ENCODE measurements around the gene CDK2AP2.

The CDK2AP2 gene

DNA sequence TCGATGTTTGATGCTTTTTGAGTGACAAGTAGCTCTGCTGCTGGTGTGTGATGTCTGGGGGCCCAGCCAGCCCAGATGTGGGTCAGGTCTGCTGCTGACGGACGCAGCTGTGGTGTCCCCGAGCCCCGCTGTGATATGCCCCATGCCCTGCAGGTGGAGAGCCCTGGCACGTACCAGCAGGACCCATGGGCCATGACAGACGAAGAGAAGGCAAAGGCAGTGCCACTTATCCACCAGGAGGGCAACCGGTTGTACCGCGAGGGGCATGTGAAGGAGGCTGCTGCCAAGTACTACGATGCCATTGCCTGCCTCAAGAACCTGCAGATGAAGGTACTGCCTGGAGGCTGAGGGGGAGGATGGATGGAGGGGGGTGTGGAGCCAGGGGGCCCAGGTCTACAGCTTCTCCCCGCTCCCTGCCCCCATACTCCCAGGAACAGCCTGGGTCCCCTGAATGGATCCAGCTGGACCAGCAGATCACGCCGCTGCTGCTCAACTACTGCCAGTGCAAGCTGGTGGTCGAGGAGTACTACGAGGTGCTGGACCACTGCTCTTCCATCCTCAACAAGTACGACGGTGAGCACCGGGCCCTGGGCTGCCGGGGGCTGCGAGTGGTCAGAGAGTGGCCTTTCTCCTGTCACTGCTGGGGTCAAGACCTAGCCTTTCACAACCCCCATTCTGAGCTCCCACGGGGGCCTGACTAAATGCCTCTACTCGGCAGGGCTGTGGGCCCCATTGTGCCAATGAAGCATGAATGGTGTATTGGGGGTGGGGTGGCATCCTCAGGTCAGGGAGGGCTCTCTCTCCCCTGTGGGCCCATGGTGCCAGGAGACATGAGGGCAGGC is 17.9 kb downstream of the CDK2AP2 start:
- no peak overlapping the region for H3K4me3 ChIP-seq (ENCODE audit: low read depth, low read length)
- no peak for TF ChIP-seq CTCF (IDR thresholded peaks at IDR 0.05; ENCODE audit: insufficient read depth, low read depth, low read length, missing control alignments)
- no peak for DNase-seq (ENCODE audit: low read depth)

DNA sequence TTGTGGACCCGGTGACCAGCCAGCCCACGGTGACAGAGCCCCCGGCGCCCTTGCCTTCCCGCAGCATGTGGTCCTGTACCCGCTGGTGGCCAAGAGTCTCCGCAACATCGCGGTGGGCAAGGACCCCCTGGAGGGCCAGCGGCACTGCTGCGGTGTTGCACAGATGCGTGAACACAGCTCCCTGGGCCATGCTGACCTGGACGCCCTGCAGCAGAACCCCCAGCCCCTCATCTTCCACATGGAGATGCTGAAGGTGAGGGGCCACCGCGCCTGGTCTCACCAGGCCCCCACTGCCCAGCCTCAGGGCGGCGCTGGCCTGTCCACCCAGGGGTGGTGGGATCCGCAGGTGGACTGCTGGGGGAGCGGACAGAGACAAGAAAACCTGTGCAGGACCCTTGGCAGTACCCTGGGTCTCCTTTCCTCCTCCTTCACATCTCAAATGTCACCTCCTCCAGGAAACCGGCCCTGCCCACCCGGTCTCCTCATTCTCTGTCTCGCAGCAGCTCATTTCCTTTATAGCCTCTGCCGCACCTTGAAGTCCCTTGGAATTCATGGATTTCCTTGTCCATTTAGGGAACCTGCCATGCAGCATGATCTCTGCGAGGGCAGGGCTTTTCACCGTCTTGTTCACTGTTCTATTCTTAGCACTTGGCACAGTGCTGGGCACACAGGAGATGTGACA is 18.6 kb downstream of the CDK2AP2 start:
- no peak for DNase-seq (ENCODE audit: low read depth)
- TF ChIP-seq CTCF (IDR thresholded peaks at IDR 0.05; ENCODE audit: insufficient read depth, low read depth, low read length, missing control alignments): no peak
- no peak overlapping the region for H3K4me3 ChIP-seq (ENCODE audit: low read depth, low read length)

- peak overlapping the region; percentile 38 for H3K4me3 ChIP-seq (ENCODE audit: low read depth, low read length)
- TF ChIP-seq CTCF (IDR thresholded peaks at IDR 0.05; ENCODE audit: insufficient read depth, low read depth, low read length, missing control alignments): no peak
- DNase-seq (ENCODE audit: low read depth): peak; percentile 90
Observed at GRCh38 chr11:67486481-67487195, 21.3 kb downstream of the CDK2AP2 start.

- peak; percentile 91 for DNase-seq (ENCODE audit: low read depth)
- peak overlapping the region; percentile 10 for H3K4me3 ChIP-seq (ENCODE audit: low read depth, low read length)
Observed at GRCh38 chr11:67485873-67486361, 22.0 kb downstream of the CDK2AP2 start.

DNA sequence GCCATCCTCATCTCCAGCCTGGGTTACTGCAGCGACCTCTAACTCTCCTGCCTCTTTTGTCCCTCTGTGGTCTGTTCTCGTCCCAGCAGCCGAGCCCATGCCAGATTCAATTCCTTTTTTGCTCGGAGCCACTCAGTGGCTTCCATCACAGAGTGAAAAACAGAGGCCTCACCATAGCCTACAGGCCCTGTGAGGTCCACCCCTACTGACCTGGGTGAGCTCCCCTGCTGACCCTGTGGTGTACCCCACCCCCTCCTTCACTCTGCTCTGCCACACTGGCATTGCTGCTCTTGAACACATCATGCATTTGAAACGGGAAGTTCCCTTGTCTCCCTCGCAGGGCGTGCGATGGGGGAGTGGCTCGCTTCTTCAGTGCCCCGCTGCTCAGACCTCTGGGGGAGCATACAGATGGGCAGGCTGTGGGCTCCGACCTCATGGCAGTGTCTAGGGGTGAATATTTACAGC is 23.1 kb downstream of the CDK2AP2 start:
- DNase-seq (ENCODE audit: low read depth): peak; percentile 85
- H3K4me3 ChIP-seq (ENCODE audit: low read depth, low read length): peak overlapping the region; percentile 69
- no peak for TF ChIP-seq CTCF (IDR thresholded peaks at IDR 0.05; ENCODE audit: insufficient read depth, low read depth, low read length, missing control alignments)

DNA sequence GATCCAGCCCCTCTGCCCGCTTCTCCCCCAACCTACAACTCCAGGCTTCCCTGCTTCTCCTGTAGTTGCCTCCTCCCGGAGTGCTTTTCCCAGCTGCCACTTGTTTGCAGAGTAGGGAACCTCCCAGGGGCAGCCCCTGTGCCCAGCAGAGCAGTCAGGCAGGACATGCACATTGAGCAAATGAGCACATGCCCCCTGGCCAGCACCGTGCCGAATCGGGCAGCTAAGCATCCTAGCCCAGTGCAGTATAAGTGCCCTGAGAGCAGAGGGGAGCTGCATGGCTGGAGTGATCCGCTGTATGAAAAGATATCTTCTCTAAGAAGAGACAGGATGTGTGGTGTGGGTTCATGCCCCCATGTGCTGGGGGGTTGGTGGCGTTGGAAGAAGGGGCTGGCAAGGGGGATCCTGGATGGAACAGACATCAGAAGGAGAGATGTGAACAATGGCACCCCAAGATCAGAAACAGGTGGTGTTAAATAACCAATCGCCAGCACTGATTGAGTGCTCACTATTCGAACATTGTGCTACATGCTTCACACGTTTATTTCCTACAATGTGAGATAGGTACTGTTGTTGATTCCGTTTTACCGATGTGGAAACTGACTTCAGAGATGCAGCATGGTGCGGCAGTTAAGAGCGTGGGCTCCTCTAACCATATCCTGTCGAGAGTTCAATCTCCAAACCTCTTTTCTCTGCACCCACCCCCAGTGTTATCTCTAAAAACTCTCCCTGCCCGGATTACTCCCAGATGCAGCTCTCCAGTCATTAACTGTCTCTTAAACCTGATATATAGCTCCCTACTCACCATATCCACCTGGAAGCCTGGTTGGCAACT is 23.9 kb downstream of the CDK2AP2 start:
- TF ChIP-seq CTCF (IDR thresholded peaks at IDR 0.05; ENCODE audit: insufficient read depth, low read depth, low read length, missing control alignments): no peak
- peak overlapping the region; percentile 69 for H3K4me3 ChIP-seq (ENCODE audit: low read depth, low read length)
- DNase-seq (ENCODE audit: low read depth): peak; percentile 59
